HCT116 (cell line): Measurements from ENCODE around the gene MAP2K3.
"Not testable (repeated sequence)": the region's sequence is repeated elsewhere in the genome, so short reads cannot be mapped to it uniquely, and the experiment has no call there.

ENCODE experiments used
- TF ChIP-seq, protein P1 (sequence below): IDR thresholded peaks from 2 replicates; pipeline ENCODE4 v1.6.1; 2012; ENCODE audit warnings: low read depth
- TF ChIP-seq, protein P2 (sequence below), 3 experiments: fragments of 200-600 bp in 1 of 3; sonication (generic) in 1 of 3; IDR thresholded peaks in 2 of 3; conservative IDR thresholded peaks in 1 of 3; 2 replicates each; pipeline ENCODE4 v1.5.1; 2012 to 2017; ENCODE audit warnings: low read depth in 2 of 3, low read length in 2 of 3, antibody characterized with exemption in 1 of 3, borderline replicate concordance in 1 of 3, control low read depth in 1 of 3, mild to moderate bottlenecking in 1 of 3, mixed read lengths in 1 of 3, mixed run types in 1 of 3, moderate library complexity in 1 of 3; ENCODE audit not compliant: insufficient read depth in 1 of 3

DNA sequence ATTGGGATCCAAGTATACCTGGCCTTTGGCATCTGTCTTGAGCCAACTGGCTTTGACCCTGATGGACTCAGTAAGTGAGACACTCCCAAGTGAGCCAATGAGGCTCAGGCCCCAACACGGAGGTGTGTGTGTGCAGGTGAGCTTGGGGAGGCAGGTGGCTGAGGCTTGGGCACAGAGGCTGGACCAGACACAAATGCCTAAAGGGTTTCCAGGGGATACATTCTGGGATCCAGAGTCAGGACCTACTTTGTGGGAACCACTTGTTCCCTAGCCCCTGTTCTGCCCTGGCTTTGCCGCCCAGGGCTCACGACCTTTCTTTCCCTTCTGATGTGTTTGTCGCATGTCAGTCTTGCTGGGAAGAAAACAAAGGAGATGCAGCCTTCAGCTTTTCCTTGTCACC is 56.8 kb downstream of the MAP2K3 start:
- TF ChIP-seq, protein P1, sequence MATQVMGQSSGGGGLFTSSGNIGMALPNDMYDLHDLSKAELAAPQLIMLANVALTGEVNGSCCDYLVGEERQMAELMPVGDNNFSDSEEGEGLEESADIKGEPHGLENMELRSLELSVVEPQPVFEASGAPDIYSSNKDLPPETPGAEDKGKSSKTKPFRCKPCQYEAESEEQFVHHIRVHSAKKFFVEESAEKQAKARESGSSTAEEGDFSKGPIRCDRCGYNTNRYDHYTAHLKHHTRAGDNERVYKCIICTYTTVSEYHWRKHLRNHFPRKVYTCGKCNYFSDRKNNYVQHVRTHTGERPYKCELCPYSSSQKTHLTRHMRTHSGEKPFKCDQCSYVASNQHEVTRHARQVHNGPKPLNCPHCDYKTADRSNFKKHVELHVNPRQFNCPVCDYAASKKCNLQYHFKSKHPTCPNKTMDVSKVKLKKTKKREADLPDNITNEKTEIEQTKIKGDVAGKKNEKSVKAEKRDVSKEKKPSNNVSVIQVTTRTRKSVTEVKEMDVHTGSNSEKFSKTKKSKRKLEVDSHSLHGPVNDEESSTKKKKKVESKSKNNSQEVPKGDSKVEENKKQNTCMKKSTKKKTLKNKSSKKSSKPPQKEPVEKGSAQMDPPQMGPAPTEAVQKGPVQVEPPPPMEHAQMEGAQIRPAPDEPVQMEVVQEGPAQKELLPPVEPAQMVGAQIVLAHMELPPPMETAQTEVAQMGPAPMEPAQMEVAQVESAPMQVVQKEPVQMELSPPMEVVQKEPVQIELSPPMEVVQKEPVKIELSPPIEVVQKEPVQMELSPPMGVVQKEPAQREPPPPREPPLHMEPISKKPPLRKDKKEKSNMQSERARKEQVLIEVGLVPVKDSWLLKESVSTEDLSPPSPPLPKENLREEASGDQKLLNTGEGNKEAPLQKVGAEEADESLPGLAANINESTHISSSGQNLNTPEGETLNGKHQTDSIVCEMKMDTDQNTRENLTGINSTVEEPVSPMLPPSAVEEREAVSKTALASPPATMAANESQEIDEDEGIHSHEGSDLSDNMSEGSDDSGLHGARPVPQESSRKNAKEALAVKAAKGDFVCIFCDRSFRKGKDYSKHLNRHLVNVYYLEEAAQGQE, result not testable (repeated sequence)
- TF ChIP-seq, protein P2, sequence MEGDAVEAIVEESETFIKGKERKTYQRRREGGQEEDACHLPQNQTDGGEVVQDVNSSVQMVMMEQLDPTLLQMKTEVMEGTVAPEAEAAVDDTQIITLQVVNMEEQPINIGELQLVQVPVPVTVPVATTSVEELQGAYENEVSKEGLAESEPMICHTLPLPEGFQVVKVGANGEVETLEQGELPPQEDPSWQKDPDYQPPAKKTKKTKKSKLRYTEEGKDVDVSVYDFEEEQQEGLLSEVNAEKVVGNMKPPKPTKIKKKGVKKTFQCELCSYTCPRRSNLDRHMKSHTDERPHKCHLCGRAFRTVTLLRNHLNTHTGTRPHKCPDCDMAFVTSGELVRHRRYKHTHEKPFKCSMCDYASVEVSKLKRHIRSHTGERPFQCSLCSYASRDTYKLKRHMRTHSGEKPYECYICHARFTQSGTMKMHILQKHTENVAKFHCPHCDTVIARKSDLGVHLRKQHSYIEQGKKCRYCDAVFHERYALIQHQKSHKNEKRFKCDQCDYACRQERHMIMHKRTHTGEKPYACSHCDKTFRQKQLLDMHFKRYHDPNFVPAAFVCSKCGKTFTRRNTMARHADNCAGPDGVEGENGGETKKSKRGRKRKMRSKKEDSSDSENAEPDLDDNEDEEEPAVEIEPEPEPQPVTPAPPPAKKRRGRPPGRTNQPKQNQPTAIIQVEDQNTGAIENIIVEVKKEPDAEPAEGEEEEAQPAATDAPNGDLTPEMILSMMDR (IDR thresholded peaks at IDR 0.05 in 2 of 3, conservative IDR thresholded peaks at IDR 0.05 in 1 of 3; ENCODE audit: borderline replicate concordance in 1 of 3, insufficient read depth in 1 of 3, low read depth in 2 of 3, low read length in 2 of 3), result not testable (repeated sequence)
